HG03139 (cell line): ENCODE measurements around the gene IL25.
"Not testable (repeated sequence)": the region's sequence is repeated elsewhere in the genome, so short reads cannot be mapped to it uniquely, and the experiment has no call there.

ENCODE experiments used
- ATAC-seq: cut with Tn5 transposase; IDR thresholded peaks from one replicate; pipeline ENCODE4 v1.9.1; 2021; ENCODE audit not compliant: unreplicated experiment

IL25 gene

GRCh38 chr14:23387916-23388882 is 15.6 kb downstream of the IL25 start:
- no peak for ATAC-seq

DNA sequence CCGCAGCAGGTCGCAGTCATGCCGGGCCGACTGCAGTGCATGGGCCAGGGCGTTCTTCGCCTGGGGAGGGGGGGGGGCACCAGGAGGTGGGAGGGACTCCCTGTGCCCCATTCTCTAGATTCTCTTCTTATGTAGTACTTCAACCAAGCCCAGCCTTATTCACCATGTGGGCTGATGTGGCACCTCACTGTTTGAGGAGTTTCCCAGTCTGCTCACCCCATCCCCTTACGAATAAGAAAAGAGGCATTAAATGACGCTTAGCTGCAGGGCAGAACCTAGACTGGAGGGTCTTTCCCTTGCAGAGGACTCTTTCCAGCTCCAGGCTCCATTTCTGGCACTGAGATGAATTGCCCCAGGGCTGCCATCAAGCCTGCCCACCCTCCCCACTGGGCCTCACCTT is 16.4 kb downstream of the IL25 start:
- no peak for ATAC-seq

GRCh38 chr14:23389396-23389795 is 16.8 kb downstream of the IL25 start:
- no peak for ATAC-seq

DNA sequence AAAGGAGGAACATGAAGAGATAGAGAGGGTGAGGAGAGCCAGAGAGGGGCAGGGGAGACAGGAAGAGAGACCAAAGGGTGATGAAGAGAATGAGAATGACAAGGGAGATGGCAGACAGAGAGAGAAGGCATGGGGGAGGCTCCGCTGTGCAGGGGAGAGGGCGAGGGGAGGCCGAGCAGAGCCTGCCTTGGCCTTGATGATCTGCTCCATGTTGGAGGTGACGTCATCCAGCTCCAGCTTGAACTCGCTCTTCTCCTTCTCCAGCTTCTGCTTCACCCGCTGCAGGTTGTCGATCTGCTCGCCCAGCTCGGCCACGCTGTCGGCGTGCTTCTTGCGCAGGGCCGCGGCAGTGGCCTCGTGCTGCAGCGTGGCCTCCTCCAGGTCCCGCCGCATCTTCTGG is 17.3 kb downstream of the IL25 start:
- ATAC-seq: not testable (repeated sequence)

DNA sequence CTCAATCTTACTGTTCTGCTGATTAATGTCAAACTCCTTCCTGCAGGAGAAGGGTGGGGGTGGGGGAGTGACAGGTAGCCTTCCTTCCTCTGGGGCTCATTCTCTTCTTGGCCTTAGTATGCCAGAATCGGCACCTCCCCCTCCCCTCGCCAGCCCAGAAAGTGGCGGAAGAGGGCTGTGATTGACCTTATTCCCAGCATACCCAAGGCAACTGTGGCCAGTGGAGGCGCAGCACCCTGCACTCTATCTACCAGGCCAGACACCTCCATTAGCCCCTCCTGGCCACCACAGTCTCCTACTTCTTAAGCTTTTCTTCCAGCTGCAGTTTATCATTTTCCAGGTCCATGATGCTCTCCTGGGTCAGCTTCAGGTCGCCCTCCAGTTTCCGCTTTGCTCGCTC is 20.0 kb downstream of the IL25 start:
- no peak for ATAC-seq

- ATAC-seq: no peak
Measured at GRCh38 chr14:23396126-23396525, 23.5 kb downstream of the IL25 start.

DNA sequence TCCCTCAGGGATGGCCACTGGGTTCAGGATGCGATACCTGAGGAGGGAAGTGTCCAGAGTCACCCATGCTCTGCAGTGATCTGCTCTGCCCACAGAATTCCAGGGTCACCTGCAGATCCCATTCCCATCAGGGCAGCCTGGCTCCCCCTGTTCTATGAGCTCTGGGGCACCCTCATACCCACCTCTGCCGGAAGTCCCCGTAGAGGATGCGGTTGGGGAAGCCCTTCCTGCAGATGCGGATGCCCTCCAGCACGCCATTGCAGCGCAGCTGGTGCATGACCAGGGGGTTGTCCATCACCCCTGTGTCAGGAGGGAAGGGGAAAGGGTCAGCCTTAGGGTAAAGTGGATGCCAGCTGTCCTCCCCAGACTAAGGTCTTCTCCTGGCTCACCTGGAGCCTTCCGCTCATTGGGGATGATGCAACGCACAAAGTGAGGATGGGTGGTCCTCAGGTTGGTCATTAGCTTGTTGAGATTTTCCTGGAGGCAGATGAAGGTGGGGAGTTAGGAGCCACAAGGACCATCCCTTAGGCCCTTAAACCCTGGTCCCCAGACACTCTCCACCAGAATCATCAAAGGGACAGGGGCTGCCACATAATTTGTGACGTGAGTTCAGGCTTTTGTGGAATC is 24.3 kb downstream of the IL25 start:
- no peak for ATAC-seq

- ATAC-seq: no peak
Measured at GRCh38 chr14:23398348-23398747, 25.7 kb downstream of the IL25 start.

DNA sequence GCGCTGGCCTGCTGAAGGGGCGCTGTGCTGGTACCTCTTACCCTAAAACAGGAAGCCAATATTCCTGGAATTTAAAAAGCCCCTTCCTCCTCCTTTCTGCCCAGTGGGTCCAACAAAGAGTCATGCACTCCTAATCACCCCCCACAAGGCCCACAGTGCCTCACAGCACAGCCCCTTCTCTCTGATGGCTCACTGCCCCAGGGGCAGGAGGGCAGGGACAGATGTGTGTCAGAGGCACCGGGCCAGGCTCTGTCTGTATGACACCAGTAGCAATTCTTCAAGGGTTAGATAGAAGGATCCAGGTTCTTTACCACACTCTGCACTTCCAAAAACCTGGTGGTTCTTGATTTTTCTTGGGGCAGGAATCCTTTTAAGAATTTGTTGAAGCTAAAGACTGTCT is 26.5 kb downstream of the IL25 start:
- ATAC-seq: no peak

DNA sequence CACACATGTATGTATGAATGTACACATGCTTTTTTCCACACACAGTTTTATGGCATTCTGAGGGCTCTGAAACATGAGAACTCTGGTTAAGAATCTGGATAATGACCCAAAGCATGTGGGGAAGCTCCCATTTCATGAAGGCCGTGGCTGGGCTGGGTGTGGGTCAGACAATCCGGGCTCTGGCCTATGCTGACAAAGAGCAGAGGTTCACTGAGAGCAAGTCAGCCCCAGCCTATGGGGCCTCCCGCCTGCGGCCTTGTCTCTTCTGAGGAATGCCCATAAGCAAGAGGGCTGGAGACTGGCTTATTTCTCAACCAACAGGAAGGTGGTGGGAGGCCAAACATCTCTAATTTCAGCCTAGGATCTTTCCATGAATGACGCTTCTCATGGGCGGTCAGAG is 27.0 kb downstream of the IL25 start:
- no peak for ATAC-seq

- ATAC-seq: not testable (repeated sequence)
Measured at GRCh38 chr14:23400496-23401149, 28.0 kb downstream of the IL25 start.

DNA sequence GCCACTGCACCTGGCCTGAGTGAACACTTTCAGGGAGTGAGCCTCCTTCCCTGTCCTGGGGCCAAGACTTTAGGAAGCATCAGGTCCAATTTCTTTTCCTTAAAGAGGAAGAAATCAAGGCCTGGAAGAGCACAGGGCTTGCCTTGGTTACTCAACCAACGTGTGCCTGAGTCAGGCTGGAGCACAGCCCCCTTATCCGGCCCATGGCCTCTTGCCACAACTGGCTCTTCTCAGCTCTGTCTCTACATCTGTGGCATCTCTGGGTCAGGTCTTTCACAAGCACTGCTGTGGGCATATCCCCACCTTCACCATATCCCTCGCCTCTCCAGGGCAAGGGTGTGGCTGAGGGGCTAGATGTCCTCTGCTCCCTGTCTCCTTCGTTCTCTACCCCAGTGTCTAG is 28.7 kb downstream of the IL25 start:
- ATAC-seq: no peak

- no peak for ATAC-seq
Measured at GRCh38 chr14:23402296-23403138, 29.9 kb downstream of the IL25 start.

- ATAC-seq: no peak
Measured at GRCh38 chr14:23403139-23403438, 30.5 kb downstream of the IL25 start.

DNA sequence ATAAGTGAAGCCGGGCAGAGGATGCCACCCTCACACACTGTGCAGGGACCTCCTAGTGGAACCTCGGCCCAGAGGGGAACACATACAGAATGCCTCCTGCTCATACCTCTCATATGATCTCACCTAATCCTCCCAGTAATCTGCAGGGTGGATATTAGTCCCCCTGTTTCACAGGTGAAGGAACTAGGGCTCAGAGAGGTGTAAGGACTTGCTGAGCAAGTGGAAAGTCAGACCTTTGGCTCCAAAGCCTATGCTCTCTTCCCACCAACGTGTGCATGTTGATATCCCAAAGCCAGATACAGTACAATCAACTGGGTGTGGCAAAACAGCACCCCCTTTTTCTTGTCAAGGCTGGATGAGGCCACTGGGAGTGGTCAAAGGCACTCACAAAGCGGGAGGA is 31.3 kb downstream of the IL25 start:
- ATAC-seq: no peak

- no peak for ATAC-seq
Measured at GRCh38 chr14:23404331-23404900, 31.8 kb downstream of the IL25 start.

DNA sequence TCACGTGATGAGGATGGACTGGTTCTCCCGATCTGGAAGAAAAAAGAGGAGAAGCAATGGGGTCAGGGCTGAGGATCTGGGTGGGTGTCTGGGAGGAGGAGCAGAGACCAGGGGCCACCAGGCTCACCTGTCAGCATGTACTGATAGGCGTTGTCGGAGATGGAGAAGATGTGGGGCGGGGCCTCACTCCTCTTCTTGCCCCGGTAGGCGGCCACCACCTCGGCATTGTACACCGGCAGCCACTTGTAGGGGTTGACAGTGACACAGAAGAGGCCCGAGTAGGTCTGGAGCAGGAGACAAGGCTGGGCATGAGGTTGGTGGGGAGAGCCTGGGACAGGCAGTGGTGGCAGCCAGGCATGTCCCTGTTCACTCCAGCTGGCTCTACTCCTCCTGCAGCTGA is 32.5 kb downstream of the IL25 start:
- ATAC-seq: no peak

- ATAC-seq: no peak
Measured at GRCh38 chr14:23405516-23406025, 33.0 kb downstream of the IL25 start.

- no peak for ATAC-seq
Measured at GRCh38 chr14:23406244-23406643, 33.6 kb downstream of the IL25 start.

- ATAC-seq: no peak
Measured at GRCh38 chr14:23406725-23407355, 34.2 kb downstream of the IL25 start.
